ENCODE results near the gene NYAP2.

The NYAP2 gene

DNA sequence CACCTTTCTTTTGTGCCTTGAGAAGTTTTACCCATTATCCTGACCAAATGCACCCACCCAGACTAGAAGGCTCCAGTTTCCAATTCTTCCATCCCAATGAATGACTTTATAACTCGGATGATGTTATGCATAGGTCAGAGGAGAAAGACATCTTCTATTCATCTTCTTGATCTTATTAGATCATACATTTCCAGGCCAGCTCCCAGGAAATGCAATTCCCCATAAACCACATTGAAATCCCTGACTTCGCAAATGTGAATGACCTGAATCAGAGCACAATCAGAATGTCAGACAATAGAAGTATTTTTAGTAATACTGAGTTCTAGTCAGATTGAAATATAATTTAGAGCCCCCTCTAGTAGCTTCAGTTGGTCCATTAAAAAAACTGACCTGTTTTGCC is 62.9 kb downstream of the NYAP2 start:
- H3K4me3 ChIP-seq (replicated peaks; ENCODE audit: low read depth, low read length): no peak overlapping the region
- no peak for DNase-seq (ENCODE audit: low read depth)
- TF ChIP-seq, protein P1, sequence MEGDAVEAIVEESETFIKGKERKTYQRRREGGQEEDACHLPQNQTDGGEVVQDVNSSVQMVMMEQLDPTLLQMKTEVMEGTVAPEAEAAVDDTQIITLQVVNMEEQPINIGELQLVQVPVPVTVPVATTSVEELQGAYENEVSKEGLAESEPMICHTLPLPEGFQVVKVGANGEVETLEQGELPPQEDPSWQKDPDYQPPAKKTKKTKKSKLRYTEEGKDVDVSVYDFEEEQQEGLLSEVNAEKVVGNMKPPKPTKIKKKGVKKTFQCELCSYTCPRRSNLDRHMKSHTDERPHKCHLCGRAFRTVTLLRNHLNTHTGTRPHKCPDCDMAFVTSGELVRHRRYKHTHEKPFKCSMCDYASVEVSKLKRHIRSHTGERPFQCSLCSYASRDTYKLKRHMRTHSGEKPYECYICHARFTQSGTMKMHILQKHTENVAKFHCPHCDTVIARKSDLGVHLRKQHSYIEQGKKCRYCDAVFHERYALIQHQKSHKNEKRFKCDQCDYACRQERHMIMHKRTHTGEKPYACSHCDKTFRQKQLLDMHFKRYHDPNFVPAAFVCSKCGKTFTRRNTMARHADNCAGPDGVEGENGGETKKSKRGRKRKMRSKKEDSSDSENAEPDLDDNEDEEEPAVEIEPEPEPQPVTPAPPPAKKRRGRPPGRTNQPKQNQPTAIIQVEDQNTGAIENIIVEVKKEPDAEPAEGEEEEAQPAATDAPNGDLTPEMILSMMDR (IDR thresholded peaks at IDR 0.05; ENCODE audit: low read length, missing control alignments): no peak

DNA sequence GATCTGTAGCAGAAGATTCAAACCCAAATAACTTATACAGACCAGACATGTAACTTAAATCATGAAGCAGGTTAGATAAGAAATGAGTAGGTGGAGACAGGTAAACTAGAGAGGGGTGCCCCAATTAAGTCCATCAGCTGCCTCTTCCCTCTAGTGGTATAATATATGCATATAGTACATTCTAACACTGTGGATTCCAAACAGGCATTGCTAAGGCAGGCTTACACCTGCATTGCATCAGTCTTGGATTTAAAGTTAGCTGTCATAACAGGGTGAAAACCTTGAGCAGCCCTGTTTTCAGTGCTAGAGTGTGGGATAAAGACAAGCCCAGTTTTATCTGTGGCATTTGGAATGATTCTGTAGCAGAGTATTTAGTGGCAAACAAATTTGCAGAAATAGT is 63.4 kb downstream of the NYAP2 start:
- no peak for DNase-seq (ENCODE audit: low read depth)
- no peak overlapping the region for H3K4me3 ChIP-seq (replicated peaks; ENCODE audit: low read depth, low read length)
- TF ChIP-seq, protein P1 (IDR thresholded peaks at IDR 0.05; ENCODE audit: low read length, missing control alignments): no peak

GRCh38 chr2:225463449-225463848 is 63.9 kb downstream of the NYAP2 start:
- DNase-seq (ENCODE audit: low read depth): no peak
- TF ChIP-seq, protein P1 (IDR thresholded peaks at IDR 0.05; ENCODE audit: low read length, missing control alignments): no peak
- no peak overlapping the region for H3K4me3 ChIP-seq (replicated peaks; ENCODE audit: low read depth, low read length)

- DNase-seq (ENCODE audit: low read depth): no peak
Observed at GRCh38 chr2:225464346-225465025, 65.0 kb downstream of the NYAP2 start.

DNA sequence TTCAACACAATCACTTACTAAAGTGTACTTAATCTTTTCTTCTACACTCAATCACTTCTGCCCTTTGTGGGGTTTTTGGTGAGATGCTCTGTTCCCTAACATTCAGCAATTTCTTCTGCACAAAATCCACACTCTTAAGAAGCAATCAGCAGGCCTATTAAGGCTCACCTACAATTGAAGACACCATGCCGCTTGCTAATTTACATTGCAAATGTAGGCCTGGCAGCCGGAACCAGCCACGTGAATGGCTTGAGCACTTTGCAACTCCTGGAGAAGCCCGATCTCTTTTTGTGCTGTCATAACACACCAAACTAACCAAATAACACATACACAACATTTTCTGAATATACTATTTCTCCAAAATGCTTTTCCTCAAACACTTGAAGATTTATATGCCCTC is 66.3 kb downstream of the NYAP2 start:
- no peak for DNase-seq (ENCODE audit: low read depth)
- H3K4me3 ChIP-seq (replicated peaks; ENCODE audit: low read depth, low read length): no peak overlapping the region
- TF ChIP-seq, protein P1 (IDR thresholded peaks at IDR 0.05; ENCODE audit: low read length, missing control alignments): no peak

More at GRCh38 chr2:225464346-225465025, 65.0 kb downstream of the NYAP2 start:
- TF ChIP-seq, protein P1 (IDR thresholded peaks at IDR 0.05; ENCODE audit: low read length, missing control alignments): no peak
- H3K4me3 ChIP-seq (replicated peaks; ENCODE audit: low read depth, low read length): no peak overlapping the region

DNA sequence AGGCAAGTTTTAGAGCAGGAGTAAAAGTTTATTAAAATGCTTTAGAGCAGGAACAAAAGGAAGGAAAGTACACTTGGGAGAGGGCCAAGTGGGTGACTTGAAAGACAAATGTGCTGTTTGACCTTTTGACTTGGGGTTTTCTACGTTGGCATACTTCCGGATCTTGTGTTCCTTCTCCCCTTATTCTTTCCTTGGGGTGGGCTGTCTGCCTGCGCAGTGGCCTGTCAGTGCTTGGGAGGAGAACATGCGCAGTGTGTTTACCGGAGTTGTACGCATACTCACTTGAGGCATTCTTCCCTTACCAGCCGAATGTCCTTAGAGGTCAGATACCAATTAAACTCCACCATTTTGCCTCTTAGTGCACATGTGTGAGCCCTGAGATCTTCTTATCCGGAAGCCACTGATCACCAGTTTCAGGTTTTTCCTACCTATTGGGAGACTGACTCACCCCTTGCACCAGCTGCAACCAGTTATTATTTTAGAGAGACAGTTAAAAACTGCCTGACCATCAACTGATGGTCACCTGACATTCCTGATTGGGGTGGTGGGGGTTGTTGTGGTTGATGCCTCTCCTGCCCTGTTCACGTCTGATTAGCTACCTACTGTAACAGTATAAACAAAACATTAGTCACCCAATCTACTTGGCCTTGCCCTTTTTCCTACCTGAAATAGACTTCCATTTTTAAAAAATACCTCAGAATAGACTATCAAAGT is 67.5 kb downstream of the NYAP2 start:
- TF ChIP-seq, protein P1 (IDR thresholded peaks at IDR 0.05; ENCODE audit: low read length, missing control alignments): no peak
- H3K4me3 ChIP-seq (replicated peaks; ENCODE audit: low read depth, low read length): no peak overlapping the region
- no peak for DNase-seq (ENCODE audit: low read depth)
